GM19395 (cell line): ENCODE measurements around the gene RUSF1.
"Not testable (repeated sequence)": the region's sequence is repeated elsewhere in the genome, so short reads cannot be mapped to it uniquely, and the experiment has no call there.

Experiments used
- ATAC-seq: cut with Tn5 transposase; IDR thresholded peaks from one replicate; pipeline ENCODE4 v1.9.1; 2021; ENCODE audit warnings: mild to moderate bottlenecking, moderate library complexity; ENCODE audit not compliant: unreplicated experiment

Gene RUSF1

GRCh38 chr16:31519759-31520431 lies 11.7 kb upstream of the RUSF1 start:
- no peak for ATAC-seq

- ATAC-seq = no peak
These were observed 9.7 kb upstream of the RUSF1 start for GRCh38 chr16:31517800-31518402.

GRCh38 chr16:31513884-31514283 lies 5.7 kb upstream of the RUSF1 start:
- ATAC-seq = no peak

GRCh38 chr16:31513126-31513525 lies 4.9 kb upstream of the RUSF1 start:
- ATAC-seq = no peak

GRCh38 chr16:31508706-31509195 lies 560 bp upstream of the RUSF1 start:
- ATAC-seq = peak; percentile 5

- ATAC-seq = peak; percentile 11
These were observed 618 bp downstream of the RUSF1 start for GRCh38 chr16:31507617-31507928.

- ATAC-seq = peak; percentile 45
These were observed 2.7 kb downstream of the RUSF1 start for GRCh38 chr16:31505483-31505882.

- no peak for ATAC-seq
These were observed 4.0 kb downstream of the RUSF1 start for GRCh38 chr16:31504159-31504558.

GRCh38 chr16:31503555-31503954 lies 4.6 kb downstream of the RUSF1 start:
- not testable (repeated sequence) for ATAC-seq

- ATAC-seq = no peak
These were observed 5.2 kb downstream of the RUSF1 start for GRCh38 chr16:31502981-31503380.

- ATAC-seq = no peak
These were observed 6.2 kb downstream of the RUSF1 start for GRCh38 chr16:31501966-31502348.

- ATAC-seq = no peak
These were observed 6.8 kb downstream of the RUSF1 start for GRCh38 chr16:31501226-31501965.

- no peak for ATAC-seq
These were observed 8.3 kb downstream of the RUSF1 start for GRCh38 chr16:31499928-31500327.

GRCh38 chr16:31498493-31498892 lies 9.7 kb downstream of the RUSF1 start:
- ATAC-seq = no peak

GRCh38 chr16:31496670-31497069 lies 11.5 kb downstream of the RUSF1 start:
- no peak for ATAC-seq

- no peak for ATAC-seq
These were observed 14.6 kb downstream of the RUSF1 start for GRCh38 chr16:31493506-31494125.

- no peak for ATAC-seq
These were observed 16.3 kb downstream of the RUSF1 start for GRCh38 chr16:31491778-31492418.

- no peak for ATAC-seq
These were observed 18.3 kb downstream of the RUSF1 start for GRCh38 chr16:31489616-31490584.

- ATAC-seq = no peak
These were observed 19.0 kb downstream of the RUSF1 start for GRCh38 chr16:31489298-31489564.
